Measurements from ENCODE around the gene AP3S2.
A peak's percentile ranks its signal among the peaks of the same experiment; 100 is the strongest.

Gene AP3S2

GRCh38 chr15:89898614-89899294 is 5.0 kb upstream of the AP3S2 start:
- H3K79me1 ChIP-seq (ENCODE audit: low read length): peaks cover 3% of the 10 kb centered on the region

GRCh38 chr15:89898146-89898545 is 4.4 kb upstream of the AP3S2 start:
- Histone ChIP-seq H4K12ac (ENCODE audit: low read depth, low read length) (no peak overlapping the region), H4K8ac (ENCODE audit: low read depth, low read length) (no peak overlapping the region), H3K4me2 (ENCODE audit: low read length) (no peak overlapping the region), H2AK5ac (ENCODE audit: low read length) (no peak overlapping the region), H3K9ac (ENCODE audit: low read length) (no peak overlapping the region), H3K27ac (ENCODE audit: low read depth, low read length) (no peak overlapping the region), H3K14ac (ENCODE audit: low read length) (no peak overlapping the region), H2BK5ac (ENCODE audit: low read depth, low read length, poor library complexity) (no peak overlapping the region), H3K79me2 (ENCODE audit: control insufficient read depth, insufficient read depth, low read length, poor library complexity) (peaks cover 4% of the 10 kb centered on the region), H3K4me3 (ENCODE audit: low read depth, low read length) (no peak overlapping the region), H2BK12ac (ENCODE audit: low read length) (no peak overlapping the region), H2BK120ac (ENCODE audit: insufficient read depth, low read length, poor library complexity) (no peak overlapping the region), H2AFZ (ENCODE audit: insufficient read depth, low read length, poor library complexity) (no peak overlapping the region), H3K4me1 (ENCODE audit: control insufficient read depth in 1 of 2, insufficient read depth in 2 of 2, low read length in 2 of 2) (peaks cover 0 to 3% of the 10 kb centered on the region in 2 experiments), H3K27me3 (ENCODE audit: insufficient read depth, low read length) (no peaks in the 10 kb centered on the region), H3K36me3 (ENCODE audit: control insufficient read depth in 1 of 2, insufficient read depth in 2 of 2, low read length in 2 of 2) (peaks cover 2 to 10% of the 10 kb centered on the region in 2 experiments), H3K23ac (ENCODE audit: low read length) (no peak overlapping the region), H3K4ac (ENCODE audit: low read depth, low read length) (no peak overlapping the region), H3K79me1 (ENCODE audit: low read length) (peaks cover 7% of the 10 kb centered on the region), H3K18ac (ENCODE audit: low read length) (no peak overlapping the region), H3K9me3 (ENCODE audit: insufficient read depth, low read depth, low read length) (no peaks in the 10 kb centered on the region), H4K91ac (ENCODE audit: low read depth, low read length) (no peak overlapping the region)
- no peak for DNase-seq
- WGBS (ENCODE audit: extremely low coverage, insufficient coverage, insufficient read length): no CpG with 5 or more reads among the region's 2 CpGs

More at GRCh38 chr15:89898614-89899294, 5.0 kb upstream of the AP3S2 start:
- H3K9ac ChIP-seq (ENCODE audit: low read length): no peak overlapping the region
- peak in 1 of 2 donors; percentile 41 for DNase-seq
- H3K79me2 ChIP-seq (ENCODE audit: control insufficient read depth, insufficient read depth, low read length, poor library complexity): no peaks in the 10 kb centered on the region
- peaks cover 1% of the 10 kb centered on the region for H3K9me3 ChIP-seq (ENCODE audit: insufficient read depth, low read depth, low read length)
- H3K14ac ChIP-seq (ENCODE audit: low read length): no peak overlapping the region
- H3K4me2 ChIP-seq (ENCODE audit: low read length): no peak overlapping the region
- peaks cover 0 to 3% of the 10 kb centered on the region in 2 experiments for H3K4me1 ChIP-seq (ENCODE audit: control insufficient read depth in 1 of 2, insufficient read depth in 2 of 2, low read length in 2 of 2)
- H2BK5ac ChIP-seq (ENCODE audit: low read depth, low read length, poor library complexity): no peak overlapping the region
- no peak overlapping the region for H3K4me3 ChIP-seq (ENCODE audit: low read depth, low read length)
- no peak overlapping the region for H3K23ac ChIP-seq (ENCODE audit: low read length)
- no peak overlapping the region for H2AFZ ChIP-seq (ENCODE audit: insufficient read depth, low read length, poor library complexity)
- H3K36me3 ChIP-seq (ENCODE audit: control insufficient read depth in 1 of 2, insufficient read depth in 2 of 2, low read length in 2 of 2): peaks cover 8 to 13% of the 10 kb centered on the region in 2 experiments
- H4K12ac ChIP-seq (ENCODE audit: low read depth, low read length): no peak overlapping the region
- H3K18ac ChIP-seq (ENCODE audit: low read length): no peak overlapping the region
- no peak overlapping the region for H2BK120ac ChIP-seq (ENCODE audit: insufficient read depth, low read length, poor library complexity)
- no peak overlapping the region for H3K4ac ChIP-seq (ENCODE audit: low read depth, low read length)
- no peak overlapping the region for H4K91ac ChIP-seq (ENCODE audit: low read depth, low read length)
- no peak overlapping the region for H2BK12ac ChIP-seq (ENCODE audit: low read length)
- H4K8ac ChIP-seq (ENCODE audit: low read depth, low read length): no peak overlapping the region
- no peak overlapping the region for H3K27ac ChIP-seq (ENCODE audit: low read depth, low read length)
- no CpG with 5 or more reads among the region's 7 CpGs for WGBS (ENCODE audit: extremely low coverage, insufficient coverage, insufficient read length)
- H2AK5ac ChIP-seq (ENCODE audit: low read length): no peak overlapping the region
- no peaks in the 10 kb centered on the region for H3K27me3 ChIP-seq (ENCODE audit: insufficient read depth, low read length)

DNA sequence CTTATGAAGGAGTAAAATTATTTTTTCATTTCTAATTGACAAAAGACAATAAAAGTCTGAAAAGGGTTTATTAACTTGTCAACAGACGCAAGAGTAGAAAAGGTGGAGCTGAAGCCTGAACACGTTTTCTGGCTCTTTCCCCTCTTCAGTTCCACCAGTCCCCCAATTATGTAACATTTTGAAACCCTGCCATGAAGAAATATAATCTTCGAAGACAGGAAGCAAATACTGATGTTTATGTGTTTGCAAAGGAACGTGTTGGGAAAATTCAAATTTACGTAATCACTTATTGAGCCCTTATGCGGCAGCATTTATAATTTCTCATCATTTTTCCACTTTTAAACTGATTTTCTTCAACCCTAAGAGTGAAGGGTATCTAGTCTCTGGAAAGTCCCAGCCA is 767 bp downstream of the AP3S2 start:
- Histone ChIP-seq H2AK5ac (ENCODE audit: low read length) (no peak overlapping the region), H3K4me3 (ENCODE audit: low read depth, low read length) (no peak overlapping the region), H3K27ac (ENCODE audit: low read depth, low read length) (no peak overlapping the region), H2BK120ac (ENCODE audit: insufficient read depth, low read length, poor library complexity) (no peak overlapping the region), H3K4me1 (ENCODE audit: control insufficient read depth in 1 of 2, insufficient read depth in 2 of 2, low read length in 2 of 2) (peaks cover 0 to 3% of the 10 kb centered on the region in 2 experiments), H3K23ac (ENCODE audit: low read length) (no peak overlapping the region), H2BK5ac (ENCODE audit: low read depth, low read length, poor library complexity) (no peak overlapping the region), H3K4me2 (ENCODE audit: low read length) (peak overlapping the region; percentile 72), H3K9ac (ENCODE audit: low read length) (no peak overlapping the region), H3K36me3 (ENCODE audit: control insufficient read depth in 1 of 2, insufficient read depth in 2 of 2, low read length in 2 of 2) (peaks cover 0 to 9% of the 10 kb centered on the region in 2 experiments), H3K9me3 (ENCODE audit: insufficient read depth, low read depth, low read length) (no peaks in the 10 kb centered on the region), H3K18ac (ENCODE audit: low read length) (no peak overlapping the region), H2BK12ac (ENCODE audit: low read length) (no peak overlapping the region), H4K8ac (ENCODE audit: low read depth, low read length) (no peak overlapping the region), H4K12ac (ENCODE audit: low read depth, low read length) (no peak overlapping the region), H3K79me2 (ENCODE audit: control insufficient read depth, insufficient read depth, low read length, poor library complexity) (peaks cover 4% of the 10 kb centered on the region), H2AFZ (ENCODE audit: insufficient read depth, low read length, poor library complexity) (no peak overlapping the region), H3K4ac (ENCODE audit: low read depth, low read length) (peak overlapping the region; percentile 14), H4K91ac (ENCODE audit: low read depth, low read length) (no peak overlapping the region), H3K79me1 (ENCODE audit: low read length) (peaks cover 7% of the 10 kb centered on the region), H3K14ac (ENCODE audit: low read length) (no peak overlapping the region), H3K27me3 (ENCODE audit: insufficient read depth, low read length) (no peaks in the 10 kb centered on the region)
- no CpG with 5 or more reads among the region's 6 CpGs for WGBS (ENCODE audit: extremely low coverage, insufficient coverage, insufficient read length)
- peak in 1 of 2 donors; percentile 60 for DNase-seq

DNA sequence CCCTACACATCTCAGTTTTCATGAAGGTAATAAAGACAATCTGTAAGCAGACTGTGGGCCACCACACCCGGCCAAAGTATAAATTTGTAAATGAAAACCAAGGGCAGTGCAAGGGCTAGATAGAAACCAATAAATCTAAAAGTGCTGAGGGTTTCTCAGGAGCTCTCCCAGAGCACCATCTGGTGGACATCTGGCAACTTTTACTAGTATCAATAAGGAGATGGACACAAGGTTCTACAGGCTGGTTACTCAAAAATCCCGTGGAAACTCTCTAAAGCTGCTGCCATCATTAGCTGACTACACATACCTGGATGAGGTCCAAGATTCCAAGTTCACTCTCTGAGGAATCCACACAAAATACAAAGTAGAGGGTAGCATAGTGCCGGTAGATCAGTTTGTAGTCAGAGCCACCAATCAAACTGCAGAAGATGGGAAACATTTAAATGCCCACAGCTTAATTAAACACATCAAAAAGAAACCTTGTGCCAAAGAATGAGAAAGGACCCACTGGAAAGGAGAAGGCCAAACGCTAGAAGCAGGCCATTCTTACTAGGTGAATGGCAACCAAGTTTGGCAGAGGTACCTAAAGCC is 5.5 kb downstream of the AP3S2 start:
- H2AK5ac ChIP-seq (ENCODE audit: low read length): no peak overlapping the region
- no peaks in the 10 kb centered on the region for H3K79me1 ChIP-seq (ENCODE audit: low read length)
- H3K79me2 ChIP-seq (ENCODE audit: control insufficient read depth, insufficient read depth, low read length, poor library complexity): no peaks in the 10 kb centered on the region
- H3K14ac ChIP-seq (ENCODE audit: low read length): no peak overlapping the region
- H2BK120ac ChIP-seq (ENCODE audit: insufficient read depth, low read length, poor library complexity): no peak overlapping the region
- H3K9me3 ChIP-seq (ENCODE audit: insufficient read depth, low read depth, low read length): no peaks in the 10 kb centered on the region
- no peak overlapping the region for H3K27ac ChIP-seq (ENCODE audit: low read depth, low read length)
- H3K18ac ChIP-seq (ENCODE audit: low read length): no peak overlapping the region
- no peak overlapping the region for H4K91ac ChIP-seq (ENCODE audit: low read depth, low read length)
- no peak overlapping the region for H4K12ac ChIP-seq (ENCODE audit: low read depth, low read length)
- no peak overlapping the region for H3K9ac ChIP-seq (ENCODE audit: low read length)
- peak in 1 of 2 donors; percentile 46 for DNase-seq
- no peak overlapping the region for H4K8ac ChIP-seq (ENCODE audit: low read depth, low read length)
- WGBS (ENCODE audit: extremely low coverage, insufficient coverage, insufficient read length): no CpG with 5 or more reads among the region's 4 CpGs
- no peak overlapping the region for H2BK5ac ChIP-seq (ENCODE audit: low read depth, low read length, poor library complexity)
- H3K27me3 ChIP-seq (ENCODE audit: insufficient read depth, low read length): no peaks in the 10 kb centered on the region
- no peak overlapping the region for H2BK12ac ChIP-seq (ENCODE audit: low read length)
- H3K4ac ChIP-seq (ENCODE audit: low read depth, low read length): no peak overlapping the region
- no peak overlapping the region for H3K4me2 ChIP-seq (ENCODE audit: low read length)
- H3K23ac ChIP-seq (ENCODE audit: low read length): no peak overlapping the region
- no peaks in the 10 kb centered on the region for H3K4me1 ChIP-seq (ENCODE audit: control insufficient read depth in 1 of 2, insufficient read depth in 2 of 2, low read length in 2 of 2)
- peaks cover 15 to 23% of the 10 kb centered on the region in 2 experiments for H3K36me3 ChIP-seq (ENCODE audit: control insufficient read depth in 1 of 2, insufficient read depth in 2 of 2, low read length in 2 of 2)
- H2AFZ ChIP-seq (ENCODE audit: insufficient read depth, low read length, poor library complexity): no peak overlapping the region
- no peak overlapping the region for H3K4me3 ChIP-seq (ENCODE audit: low read depth, low read length)
